Measurements from ENCODE around the gene LHPP. TPM values are rescaled to one million over a fixed set of nuclear protein-coding genes. Genes with fewer than 3 reads are reported as not detected.

The LHPP gene
- total and polyA plus RNA-seq, 2 donors (not counting 1 experiment from before 2014, with no cell fraction given): 10.2 to 15.6 TPM

DNA sequence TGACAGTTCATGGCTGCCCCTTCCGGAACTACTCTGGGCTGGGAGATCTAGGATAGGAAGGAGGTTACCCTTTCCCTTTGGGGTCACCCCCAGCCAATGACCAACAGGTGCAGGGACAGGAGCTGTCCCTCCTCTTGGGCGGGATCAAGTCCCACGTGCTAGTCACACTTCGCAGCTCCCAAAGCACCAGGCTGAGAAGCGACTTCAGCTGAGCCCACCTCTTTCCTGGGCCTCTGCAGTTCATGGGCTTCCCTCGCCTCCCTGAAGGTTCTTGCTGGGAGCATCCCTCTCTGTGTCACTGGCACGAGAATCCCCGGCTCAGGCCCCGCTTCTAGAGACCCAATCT is 167.0 kb downstream of the LHPP start:
- Histone ChIP-seq H4K20me1 (ENCODE audit: control insufficient read depth, extremely low read depth, insufficient read depth, low read length) (no peaks in the 10 kb centered on the region), H3K79me2 (ENCODE audit: control insufficient read depth, insufficient read depth, low read length) (no peaks in the 10 kb centered on the region), H3K27me3 (ENCODE audit: control insufficient read depth, insufficient read depth, low read length) (no peaks in the 10 kb centered on the region), H3K4me2 (ENCODE audit: extremely low read depth, insufficient read depth, low read length) (no peak overlapping the region), H3K36me3 (ENCODE audit: control insufficient read depth, insufficient read depth, low read length) (no peaks in the 10 kb centered on the region), H3K27ac (ENCODE audit: insufficient read depth, low read length) (no peak overlapping the region), H3K9me3 (ENCODE audit: control insufficient read depth, insufficient read depth, low read depth, low read length) (no peaks in the 10 kb centered on the region), H2AFZ (ENCODE audit: low read length) (no peak overlapping the region), H3K4me1 (ENCODE audit: control insufficient read depth, extremely low read depth, insufficient read depth, low read length) (no peaks in the 10 kb centered on the region), H3K4me3 (replicated peaks in 1 of 4; ENCODE audit: control extremely low read depth in 1 of 4, insufficient read depth in 1 of 4, low read depth in 3 of 4, low read length in 4 of 4) (no peak overlapping the region), H3K9ac (ENCODE audit: insufficient read depth, low read length) (no peak overlapping the region)
- TF ChIP-seq EZH2 (IDR thresholded peaks at IDR 0.05; ENCODE audit: low read length, missing control alignments): no peak
- TF ChIP-seq, protein P1, sequence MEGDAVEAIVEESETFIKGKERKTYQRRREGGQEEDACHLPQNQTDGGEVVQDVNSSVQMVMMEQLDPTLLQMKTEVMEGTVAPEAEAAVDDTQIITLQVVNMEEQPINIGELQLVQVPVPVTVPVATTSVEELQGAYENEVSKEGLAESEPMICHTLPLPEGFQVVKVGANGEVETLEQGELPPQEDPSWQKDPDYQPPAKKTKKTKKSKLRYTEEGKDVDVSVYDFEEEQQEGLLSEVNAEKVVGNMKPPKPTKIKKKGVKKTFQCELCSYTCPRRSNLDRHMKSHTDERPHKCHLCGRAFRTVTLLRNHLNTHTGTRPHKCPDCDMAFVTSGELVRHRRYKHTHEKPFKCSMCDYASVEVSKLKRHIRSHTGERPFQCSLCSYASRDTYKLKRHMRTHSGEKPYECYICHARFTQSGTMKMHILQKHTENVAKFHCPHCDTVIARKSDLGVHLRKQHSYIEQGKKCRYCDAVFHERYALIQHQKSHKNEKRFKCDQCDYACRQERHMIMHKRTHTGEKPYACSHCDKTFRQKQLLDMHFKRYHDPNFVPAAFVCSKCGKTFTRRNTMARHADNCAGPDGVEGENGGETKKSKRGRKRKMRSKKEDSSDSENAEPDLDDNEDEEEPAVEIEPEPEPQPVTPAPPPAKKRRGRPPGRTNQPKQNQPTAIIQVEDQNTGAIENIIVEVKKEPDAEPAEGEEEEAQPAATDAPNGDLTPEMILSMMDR (conservative IDR thresholded peaks at IDR 0.05 in 1 of 2, IDR thresholded peaks at IDR 0.05 in 1 of 2; ENCODE audit: low read depth in 1 of 2, low read length in 2 of 2): no peak
- DNase-seq (ENCODE audit: low read depth in 2 of 2): no peak

DNA sequence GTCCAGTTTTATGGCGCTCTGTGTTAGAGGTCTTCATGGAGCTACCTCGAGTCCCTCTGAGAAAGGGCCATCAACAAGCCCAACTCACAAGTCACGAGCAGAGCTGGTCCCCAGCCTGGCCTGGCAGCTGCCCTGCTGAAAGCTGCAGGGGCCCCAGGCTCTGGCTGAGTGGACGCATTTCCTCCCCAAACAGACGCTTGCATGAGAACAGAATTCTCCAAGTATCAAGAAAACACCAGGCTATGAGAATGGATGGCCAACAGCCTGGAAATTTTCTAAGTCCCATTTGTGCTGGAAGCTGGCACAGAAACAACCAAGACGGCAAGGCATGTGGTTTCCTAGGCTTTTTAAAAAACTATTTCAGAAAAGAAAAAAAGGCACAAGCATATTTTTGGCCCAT is 167.8 kb downstream of the LHPP start:
- Histone ChIP-seq H2AFZ (ENCODE audit: low read length) (no peak overlapping the region), H3K9ac (ENCODE audit: insufficient read depth, low read length) (no peak overlapping the region), H3K27ac (ENCODE audit: insufficient read depth, low read length) (no peak overlapping the region), H3K4me1 (ENCODE audit: control insufficient read depth, extremely low read depth, insufficient read depth, low read length) (no peaks in the 10 kb centered on the region), H3K36me3 (ENCODE audit: control insufficient read depth, insufficient read depth, low read length) (no peaks in the 10 kb centered on the region), H3K79me2 (ENCODE audit: control insufficient read depth, insufficient read depth, low read length) (no peaks in the 10 kb centered on the region), H3K4me2 (ENCODE audit: extremely low read depth, insufficient read depth, low read length) (no peak overlapping the region), H3K27me3 (ENCODE audit: control insufficient read depth, insufficient read depth, low read length) (no peaks in the 10 kb centered on the region), H3K9me3 (ENCODE audit: control insufficient read depth, insufficient read depth, low read depth, low read length) (no peaks in the 10 kb centered on the region), H3K4me3 (replicated peaks in 1 of 4; ENCODE audit: control extremely low read depth in 1 of 4, insufficient read depth in 1 of 4, low read depth in 3 of 4, low read length in 4 of 4) (no peak overlapping the region), H4K20me1 (ENCODE audit: control insufficient read depth, extremely low read depth, insufficient read depth, low read length) (no peaks in the 10 kb centered on the region)
- TF ChIP-seq, protein P1 (conservative IDR thresholded peaks at IDR 0.05 in 1 of 2, IDR thresholded peaks at IDR 0.05 in 1 of 2; ENCODE audit: low read depth in 1 of 2, low read length in 2 of 2): no peak
- no peak for TF ChIP-seq EZH2 (IDR thresholded peaks at IDR 0.05; ENCODE audit: low read length, missing control alignments)
- DNase-seq (ENCODE audit: low read depth in 2 of 2): no peak

DNA sequence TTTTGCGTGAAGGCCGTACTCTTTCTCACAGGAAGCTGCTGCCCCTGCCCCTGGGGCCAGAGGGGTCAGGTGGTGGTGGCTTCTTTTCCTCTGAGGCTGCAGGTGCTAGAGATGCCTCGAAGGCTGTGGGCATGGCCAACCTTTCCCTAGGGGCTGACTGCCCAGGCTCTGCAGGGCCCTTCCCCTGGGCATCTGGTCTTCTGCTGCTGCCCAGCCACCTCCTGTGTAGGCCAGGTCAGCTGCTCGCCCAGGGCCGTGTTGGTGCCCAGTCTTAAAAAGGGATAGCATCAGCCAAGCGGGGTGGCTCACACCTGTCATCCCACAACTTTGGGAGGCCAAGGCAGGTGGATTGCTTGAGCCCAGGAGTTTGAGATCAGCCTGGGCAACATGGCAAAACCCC is 168.2 kb downstream of the LHPP start:
- Histone ChIP-seq H4K20me1 (ENCODE audit: control insufficient read depth, extremely low read depth, insufficient read depth, low read length) (no peaks in the 10 kb centered on the region), H3K27me3 (ENCODE audit: control insufficient read depth, insufficient read depth, low read length) (no peaks in the 10 kb centered on the region), H3K4me1 (ENCODE audit: control insufficient read depth, extremely low read depth, insufficient read depth, low read length) (no peaks in the 10 kb centered on the region), H2AFZ (ENCODE audit: low read length) (no peak overlapping the region), H3K4me2 (ENCODE audit: extremely low read depth, insufficient read depth, low read length) (no peak overlapping the region), H3K4me3 (replicated peaks in 1 of 4; ENCODE audit: control extremely low read depth in 1 of 4, insufficient read depth in 1 of 4, low read depth in 3 of 4, low read length in 4 of 4) (no peak overlapping the region), H3K9ac (ENCODE audit: insufficient read depth, low read length) (no peak overlapping the region), H3K9me3 (ENCODE audit: control insufficient read depth, insufficient read depth, low read depth, low read length) (no peaks in the 10 kb centered on the region), H3K36me3 (ENCODE audit: control insufficient read depth, insufficient read depth, low read length) (no peaks in the 10 kb centered on the region), H3K79me2 (ENCODE audit: control insufficient read depth, insufficient read depth, low read length) (no peaks in the 10 kb centered on the region), H3K27ac (ENCODE audit: insufficient read depth, low read length) (no peak overlapping the region)
- no peak for DNase-seq (ENCODE audit: low read depth in 2 of 2)
- TF ChIP-seq EZH2 (IDR thresholded peaks at IDR 0.05; ENCODE audit: low read length, missing control alignments): no peak
- TF ChIP-seq, protein P1 (conservative IDR thresholded peaks at IDR 0.05 in 1 of 2, IDR thresholded peaks at IDR 0.05 in 1 of 2; ENCODE audit: low read depth in 1 of 2, low read length in 2 of 2): no peak
